GM12801 (cell line): ENCODE results near the gene DMWD.

Experiments
- CTCF ChIP-seq: IDR thresholded peaks from one replicate; pipeline ENCODE4 v1.5.1; 2011; ENCODE audit warnings: control low read depth; ENCODE audit not compliant: insufficient read length; ENCODE audit errors: extremely low read depth

The DMWD gene

GRCh38 chr19:45804140-45804958 lies 11.7 kb upstream of the DMWD start:
- no peak for TF ChIP-seq CTCF

- no peak for TF ChIP-seq CTCF
These were observed 9.0 kb upstream of the DMWD start for GRCh38 chr19:45801603-45802175.

GRCh38 chr19:45800070-45800553 lies 7.5 kb upstream of the DMWD start:
- TF ChIP-seq CTCF = no peak

DNA sequence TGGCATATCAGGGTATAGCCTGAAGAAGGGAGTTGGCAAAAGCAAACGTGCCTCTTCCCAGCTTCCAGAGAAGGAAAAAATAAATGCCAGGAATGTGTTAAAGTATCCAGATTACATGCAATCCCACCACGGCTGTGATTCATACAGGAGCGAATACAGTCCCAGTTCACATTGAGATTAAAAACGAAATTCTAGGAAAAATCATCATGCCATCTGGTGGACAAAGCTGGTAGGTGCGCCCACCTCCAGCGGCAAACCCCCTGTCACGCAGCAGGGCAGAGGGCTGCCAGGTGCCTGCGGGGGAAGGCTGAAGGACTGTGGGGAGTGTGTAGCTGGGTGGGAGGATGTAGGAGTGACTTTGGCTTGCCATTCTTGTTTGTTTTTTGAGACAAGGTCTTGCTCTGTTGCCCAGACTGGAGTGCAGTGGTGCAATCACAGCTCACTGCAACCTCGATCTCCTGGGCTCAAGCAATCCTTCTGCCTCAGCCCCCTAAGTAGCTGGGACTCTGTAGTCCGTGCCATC lies 6.4 kb upstream of the DMWD start:
- no peak for TF ChIP-seq CTCF

GRCh38 chr19:45794627-45795026 lies 2.0 kb upstream of the DMWD start:
- no peak for TF ChIP-seq CTCF

DNA sequence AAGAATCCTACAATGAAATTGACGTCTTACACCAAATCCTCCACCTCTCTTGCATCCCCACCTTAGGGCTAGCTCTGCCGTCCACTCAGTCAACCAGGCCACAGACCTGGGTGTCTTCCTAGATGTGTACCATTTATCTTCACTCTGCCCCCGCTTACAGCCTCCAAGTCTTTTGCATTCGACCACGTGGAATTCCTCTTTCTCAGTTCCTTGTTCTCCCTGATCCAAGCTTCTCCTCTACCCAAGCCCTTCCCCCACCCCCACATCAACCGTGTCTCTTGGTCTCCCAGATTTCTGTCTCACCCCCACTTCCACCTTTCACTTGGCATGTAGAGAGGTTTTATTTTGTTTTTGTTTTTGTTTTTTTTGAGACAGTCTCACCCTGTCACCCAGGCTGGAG lies 1.2 kb upstream of the DMWD start:
- TF ChIP-seq CTCF = no peak

DNA sequence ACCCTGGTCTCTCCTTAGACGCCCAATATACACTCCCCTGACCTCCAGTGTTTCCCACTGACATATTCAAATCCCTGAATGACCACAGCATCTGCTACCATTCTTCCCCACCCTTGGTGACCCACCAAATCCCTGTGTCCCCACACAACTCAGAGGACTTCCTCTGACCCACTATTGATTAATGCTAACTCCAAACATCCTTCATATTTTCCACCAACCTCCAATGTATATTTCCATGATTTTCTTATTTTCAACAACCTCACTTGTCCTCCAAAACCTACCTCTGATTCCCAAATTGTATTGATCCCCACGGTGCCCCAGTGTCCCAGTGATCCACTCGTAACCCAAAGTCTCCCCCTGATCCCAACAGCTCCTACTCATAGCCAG lies 526 bp upstream of the DMWD start:
- no peak for TF ChIP-seq CTCF
